ENCODE results near the gene FYN.

Gene FYN

GRCh38 chr6:111843347-111844147, 29.7 kb downstream of the FYN start:
- no peak for DNase-seq (ENCODE audit: low spot score)

GRCh38 chr6:111842891-111843290, 30.4 kb downstream of the FYN start:
- in situ Hi-C loops (cut with MboI; ENCODE audit: low pct_unique_long_range_greater_than_20kb, low sequenced_read_pairs, unreplicated experiment), result no loop called here
- TF ChIP-seq CTCF (IDR thresholded peaks at IDR 0.05; ENCODE audit: extremely low read depth, insufficient read depth, missing control alignments), result no peak
- DNase-seq (ENCODE audit: low spot score), result no peak

More at GRCh38 chr6:111843347-111844147, 29.7 kb downstream of the FYN start:
- TF ChIP-seq CTCF (IDR thresholded peaks at IDR 0.05; ENCODE audit: extremely low read depth, insufficient read depth, missing control alignments), result no peak
- in situ Hi-C loops (cut with MboI; ENCODE audit: low pct_unique_long_range_greater_than_20kb, low sequenced_read_pairs, unreplicated experiment), result no loop called here

- no peak for DNase-seq (ENCODE audit: low spot score)
- no peak for TF ChIP-seq CTCF (IDR thresholded peaks at IDR 0.05; ENCODE audit: extremely low read depth, insufficient read depth, missing control alignments)
- in situ Hi-C loops (cut with MboI; ENCODE audit: low pct_unique_long_range_greater_than_20kb, low sequenced_read_pairs, unreplicated experiment), result no loop called here
Observed at GRCh38 chr6:111842271-111842822, 30.9 kb downstream of the FYN start.

GRCh38 chr6:111841822-111842221, 31.4 kb downstream of the FYN start:
- in situ Hi-C loops (cut with MboI; ENCODE audit: low pct_unique_long_range_greater_than_20kb, low sequenced_read_pairs, unreplicated experiment), result no loop called here
- TF ChIP-seq CTCF (IDR thresholded peaks at IDR 0.05; ENCODE audit: extremely low read depth, insufficient read depth, missing control alignments), result no peak
- DNase-seq (ENCODE audit: low spot score), result no peak

GRCh38 chr6:111840803-111841202, 32.4 kb downstream of the FYN start:
- in situ Hi-C loops (cut with MboI; ENCODE audit: low pct_unique_long_range_greater_than_20kb, low sequenced_read_pairs, unreplicated experiment), result no loop called here
- TF ChIP-seq CTCF (IDR thresholded peaks at IDR 0.05; ENCODE audit: extremely low read depth, insufficient read depth, missing control alignments), result no peak

GRCh38 chr6:111838749-111839484, 34.3 kb downstream of the FYN start:
- no peak for DNase-seq (ENCODE audit: low spot score)
- in situ Hi-C loops (cut with MboI; ENCODE audit: low pct_unique_long_range_greater_than_20kb, low sequenced_read_pairs, unreplicated experiment), result no loop called here
- TF ChIP-seq CTCF (IDR thresholded peaks at IDR 0.05; ENCODE audit: extremely low read depth, insufficient read depth, missing control alignments), result no peak

More at GRCh38 chr6:111840803-111841202, 32.4 kb downstream of the FYN start:
- no peak for DNase-seq (ENCODE audit: low spot score)
